Panc1 (cell line): Measurements from ENCODE around the gene CAMKMT. TPM values are rescaled to one million over a fixed set of nuclear protein-coding genes. Genes with fewer than 3 reads are reported as not detected.

Experiments used
- ATAC-seq: fragments of 200-7000 bp; cut with Tn5 transposase; 2 replicates; pipeline ENCODE4 v1.9.1; 2020; ENCODE audit warnings: mild to moderate bottlenecking, moderate library complexity
- BruUV-seq: library from RNA; stranded (reverse); fragments of 400-500 nt; replicated peaks from 2 replicates; lab custom pipeline; 2021; lab: Mats Ljungman, UMichigan
- CTCF ChIA-PET: fragments of 300-600 bp; sonication (Branson Sonifier 250); formaldehyde crosslinking; loops from one replicate; lab custom pipeline; 2022; ENCODE audit warnings: antibody characterized with exemption; lab: Charles Lee
- POLR2A ChIA-PET: fragments of 300-600 bp; sonication (Branson Sonifier 250); formaldehyde crosslinking; loops from one replicate; lab custom pipeline; 2022; ENCODE audit warnings: antibody characterized with exemption; lab: Charles Lee
- DNase-seq: peaks from one replicate; pipeline ENCODE4 v3.0.0-alpha.2; 2010; ENCODE audit warnings: low read depth, low spot score
- H3K27ac ChIP-seq: 2 replicates; pipeline ENCODE4 v1.5.1; 2011; ENCODE audit warnings: mild to moderate bottlenecking, low read length, inconsistent platforms
- H3K27me3 ChIP-seq: fragments of 200-500 bp; sonication (Bioruptor generic); 2 replicates; pipeline ENCODE4 v1.6.0; 2014; ENCODE audit warnings: low read length, inconsistent platforms; ENCODE audit not compliant: control insufficient read depth, insufficient read depth
- H3K36me3 ChIP-seq: fragments of 200-500 bp; sonication (Bioruptor generic); 2 replicates; pipeline ENCODE4 v1.5.1; 2014; ENCODE audit warnings: inconsistent platforms, mild to moderate bottlenecking, low read length, moderate library complexity; ENCODE audit not compliant: control insufficient read depth, insufficient read depth
- H3K4me1 ChIP-seq: 2 replicates; pipeline ENCODE4 v1.5.1; 2011; ENCODE audit warnings: inconsistent platforms, mild to moderate bottlenecking, low read length, moderate library complexity; ENCODE audit not compliant: control insufficient read depth, insufficient read depth
- H3K4me3 ChIP-seq, 2 experiments: 2 replicates each; pipeline ENCODE4 v1.5.1; 2011 to 2012; ENCODE audit warnings: low read depth in 2 of 2, low read length in 2 of 2, mild to moderate bottlenecking in 2 of 2, inconsistent platforms in 1 of 2, moderate library complexity in 1 of 2
- H3K9me3 ChIP-seq: fragments of 200-500 bp; sonication (Bioruptor generic); 2 replicates; pipeline ENCODE4 v1.5.1; 2014; ENCODE audit warnings: low read depth, mild to moderate bottlenecking, inconsistent platforms, low read length, moderate library complexity; ENCODE audit not compliant: control insufficient read depth, insufficient read depth
- CTCF ChIP-seq: fragments of 450-650 bp; IDR thresholded peaks from 2 replicates; pipeline ENCODE4 v1.5.1; 2017; ENCODE audit warnings: mild to moderate bottlenecking
- POLR2AphosphoS5 ChIP-seq: IDR thresholded peaks from 2 replicates; pipeline ENCODE4 v1.6.1; 2012; ENCODE audit warnings: mild to moderate bottlenecking, low read depth, low read length, moderate library complexity
- REST ChIP-seq, 2 experiments: IDR thresholded peaks; 2 replicates each; pipeline ENCODE4 v1.6.1; 2011 to 2012; ENCODE audit warnings: low read depth in 2 of 2, control low read depth in 1 of 2, low read length in 1 of 2, mild to moderate bottlenecking in 1 of 2, moderate library complexity in 1 of 2; ENCODE audit not compliant: insufficient read depth in 1 of 2
- SIN3A ChIP-seq: IDR thresholded peaks from 2 replicates; pipeline ENCODE4 v1.6.1; 2012; ENCODE audit warnings: low read depth, mild to moderate bottlenecking, low read length, moderate library complexity, borderline replicate concordance; ENCODE audit not compliant: insufficient read depth
- TCF7L2 ChIP-seq: IDR thresholded peaks from 2 replicates; pipeline ENCODE4 v1.6.1; 2011; ENCODE audit warnings: mild to moderate bottlenecking, low read depth, low read length, inconsistent platforms
- in situ Hi-C: cut with HindIII; loops from 2 replicates; pipeline ENCODE4 v1.10.0; 2016; ENCODE audit warnings: low sequenced_read_pairs, low pct_unique_long_range_greater_than_20kb
- intact Hi-C: fragments of 100-400 bp; cut with micrococcal nuclease; formaldehyde crosslinking; loops from one replicate; pipeline ENCODE4 v1.10.0; 2022; ENCODE audit not compliant: unreplicated experiment
- total RNA-seq: library from RNA; stranded (reverse); gene quantifications from one replicate; pipeline ENCODE4 v1.2.1, GENCODE V29; 2021; ENCODE audit not compliant: unreplicated experiment

The CAMKMT gene
- total RNA-seq, 1 experiment from 2014 or later = 12.6 TPM

GRCh38 chr2:44769349-44770011 is 407.7 kb downstream of the CAMKMT start:
- no TSS peak for BruUV-seq
- intact Hi-C loops (no loop called here), in situ Hi-C loops (no loop called here)
- Histone ChIP-seq H3K27me3 (no peaks in the 10 kb centered on the region), H3K27ac (no peak overlapping the region), H3K4me1 (no peaks in the 10 kb centered on the region), H3K4me3 (no peak overlapping the region), H3K9me3 (no peaks in the 10 kb centered on the region), H3K36me3 (no peaks in the 10 kb centered on the region)
- DNase-seq = no peak
- POLR2A ChIA-PET = no interaction called here
- TF ChIP-seq TCF7L2 = no peak
- TF ChIP-seq SIN3A = no peak
- no peak for TF ChIP-seq CTCF
- TF ChIP-seq REST (IDR thresholded peaks at IDR 0.05; ENCODE audit: insufficient read depth in 1 of 2, low read depth in 2 of 2, low read length in 1 of 2) = no peak
- no peak for TF ChIP-seq POLR2AphosphoS5
- CTCF ChIA-PET = no interaction called here
- ATAC-seq = no peak

- in situ Hi-C loops (no loop called here), intact Hi-C loops (no loop called here)
- Histone ChIP-seq H3K4me3 (no peak overlapping the region), H3K36me3 (no peaks in the 10 kb centered on the region), H3K27ac (no peak overlapping the region), H3K27me3 (no peaks in the 10 kb centered on the region), H3K4me1 (no peaks in the 10 kb centered on the region), H3K9me3 (no peaks in the 10 kb centered on the region)
- ChIA-PET POLR2A (no interaction called here), CTCF (no interaction called here)
- DNase-seq = no peak
- ATAC-seq = no peak
- no peak for TF ChIP-seq SIN3A
- TF ChIP-seq CTCF = peak; percentile 27; the same call in 1 of the 2 replicates
- no TSS peak for BruUV-seq
Measured at GRCh38 chr2:44770221-44771195, 408.8 kb downstream of the CAMKMT start.
